ES-I3 (cell line): ENCODE results near the gene DYRK1B.
"Not testable (repeated sequence)": the region's sequence is repeated elsewhere in the genome, so short reads cannot be mapped to it uniquely, and the experiment has no call there.

ENCODE experiments used
- H3K36me3 ChIP-seq: 2 replicates; pipeline ENCODE4 v1.6.1; 2013; ENCODE audit warnings: mild to moderate bottlenecking, low read length, control low read depth, moderate library complexity; ENCODE audit not compliant: insufficient read depth
- H3K4me1 ChIP-seq: 2 replicates; pipeline ENCODE4 v1.6.1; 2013; ENCODE audit warnings: mild to moderate bottlenecking, control low read depth, low read length; ENCODE audit not compliant: insufficient read depth
- H3K9ac ChIP-seq: 2 replicates; pipeline ENCODE4 v1.6.1; 2013; ENCODE audit warnings: low read depth, mild to moderate bottlenecking, low read length, moderate library complexity
- H3K9me3 ChIP-seq: 2 replicates; pipeline ENCODE4 v1.6.1; 2013; ENCODE audit warnings: mild to moderate bottlenecking, low read length, moderate library complexity; ENCODE audit not compliant: control insufficient read depth, insufficient read depth

The DYRK1B gene

GRCh38 chr19:39833464-39834286, at the start of gene DYRK1B:
Gene DYRK1B, minus strand, starts transcription at chr19:39834162. Its CDS starts 2,295 bp downstream, at chr19:39831867.
- peak within 1 kb of the TSS; percentile 76 for H3K9ac ChIP-seq
- H3K36me3 ChIP-seq: peaks cover 20% of the 10 kb centered on the region
- no peaks in the 10 kb centered on the region for H3K4me1 ChIP-seq
- H3K9me3 ChIP-seq: no peaks in the 10 kb centered on the region

DNA sequence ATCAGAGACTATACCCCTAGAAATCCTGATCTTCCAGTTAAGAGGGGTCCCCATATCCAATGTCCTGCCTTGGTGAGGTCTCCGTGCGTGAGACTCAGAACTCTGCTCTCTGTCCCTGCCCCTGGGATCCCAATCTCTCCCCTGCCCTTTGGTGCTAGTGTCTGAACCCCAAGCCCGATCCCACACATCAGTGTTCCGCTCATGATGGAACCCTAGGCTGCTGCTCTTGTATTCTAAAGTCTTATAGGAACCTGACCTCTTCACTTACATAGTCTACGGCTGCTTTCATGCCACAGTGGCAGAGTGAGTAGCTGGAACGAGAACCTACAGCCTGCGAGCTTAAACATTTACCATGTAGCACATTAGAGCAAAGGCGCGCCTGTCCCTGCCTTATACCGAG, 48.7 kb upstream of the DYRK1B start:
- H3K36me3 ChIP-seq, H3K4me1 ChIP-seq: not testable (repeated sequence)

DNA sequence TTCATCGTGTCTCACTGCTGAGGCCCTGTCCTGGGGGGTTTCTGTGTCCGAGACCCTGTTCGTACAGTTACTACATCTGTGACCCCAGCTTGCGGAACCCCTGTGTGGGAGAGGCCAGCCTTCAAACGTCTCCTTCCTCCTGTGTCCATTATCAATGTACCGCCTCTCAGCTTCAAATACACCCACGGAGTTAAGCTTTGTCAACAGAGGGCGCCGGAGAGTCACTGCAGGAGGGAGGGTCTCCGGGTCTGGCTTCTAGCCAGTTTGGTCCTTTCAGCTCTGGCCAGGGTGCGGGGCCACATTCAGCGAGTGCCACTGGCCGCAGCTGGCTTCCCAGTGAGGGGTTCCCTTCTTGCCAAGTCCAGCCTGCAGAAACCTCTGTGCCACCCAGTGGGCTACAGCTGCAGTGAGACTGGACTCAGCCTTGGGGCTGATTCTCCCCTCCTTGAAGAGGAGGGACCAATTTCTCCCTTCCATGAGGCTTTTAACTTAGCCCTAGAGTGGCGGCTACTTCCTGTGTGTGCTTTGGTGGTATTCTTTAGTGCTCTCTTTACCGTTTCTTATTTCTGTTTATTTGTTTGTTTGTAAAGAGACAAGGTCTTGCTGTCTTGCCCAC, 47.6 kb upstream of the DYRK1B start:
- not testable (repeated sequence) for H3K9me3 ChIP-seq, H3K4me1 ChIP-seq, H3K9ac ChIP-seq, H3K36me3 ChIP-seq

More for the DNA sequence above, 48.7 kb upstream of the DYRK1B start:
- not testable (repeated sequence) for H3K9me3 ChIP-seq, H3K9ac ChIP-seq

DNA sequence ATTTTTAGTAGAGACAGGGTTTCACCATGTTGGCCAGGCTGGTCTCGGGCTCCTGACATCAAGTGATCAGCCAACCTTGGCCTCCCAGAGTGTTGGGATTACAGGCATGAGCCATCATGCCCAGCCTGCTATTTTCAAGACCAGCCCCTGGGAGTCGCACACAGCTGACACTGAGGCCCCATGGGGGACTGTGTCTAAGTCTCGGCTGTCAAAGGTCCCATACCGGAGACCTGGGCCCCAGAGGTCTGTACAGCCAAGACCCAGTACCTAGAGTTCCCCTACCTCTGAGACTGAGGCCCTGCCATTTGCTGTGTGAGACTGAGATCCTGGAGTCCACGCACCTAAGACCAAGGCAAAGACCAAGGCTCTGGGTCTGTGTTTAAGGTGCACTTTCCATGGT, 46.3 kb upstream of the DYRK1B start:
- not testable (repeated sequence) for H3K9me3 ChIP-seq, H3K9ac ChIP-seq, H3K36me3 ChIP-seq, H3K4me1 ChIP-seq

DNA sequence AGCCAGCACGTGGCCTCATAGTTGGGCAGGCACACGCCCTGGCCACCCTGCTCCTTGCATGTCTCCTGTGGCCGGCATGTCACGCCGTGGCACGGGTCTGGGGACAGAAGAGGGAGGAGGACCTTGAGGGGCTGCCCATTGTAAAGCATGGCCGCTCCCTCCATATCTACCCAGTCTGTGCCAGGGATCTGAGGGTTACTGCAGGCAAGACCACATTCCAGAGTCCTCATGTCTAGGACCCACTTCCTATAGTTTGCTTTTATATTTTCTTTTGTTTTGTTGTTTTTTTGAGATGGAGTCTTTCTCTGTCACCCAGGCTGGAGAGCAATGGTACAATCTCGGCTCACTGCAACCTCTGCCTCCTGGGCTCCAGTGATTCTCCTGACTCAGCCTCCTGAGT, 45.8 kb upstream of the DYRK1B start:
- H3K9ac ChIP-seq: not testable (repeated sequence)

GRCh38 chr19:39878866-39879265, 44.9 kb upstream of the DYRK1B start:
- H3K36me3 ChIP-seq, H3K9me3 ChIP-seq, H3K9ac ChIP-seq, H3K4me1 ChIP-seq: not testable (repeated sequence)

More for the DNA sequence above, 45.8 kb upstream of the DYRK1B start:
- H3K36me3 ChIP-seq, H3K9me3 ChIP-seq, H3K4me1 ChIP-seq: not testable (repeated sequence)

GRCh38 chr19:39878398-39878797, 44.4 kb upstream of the DYRK1B start:
- Histone ChIP-seq H3K36me3 (no peaks in the 10 kb centered on the region), H3K9ac (no peak overlapping the region), H3K4me1 (no peaks in the 10 kb centered on the region), H3K9me3 (no peaks in the 10 kb centered on the region)

- not testable (repeated sequence) for H3K9ac ChIP-seq, H3K4me1 ChIP-seq
Measured at GRCh38 chr19:39877982-39878381, 44.0 kb upstream of the DYRK1B start.

DNA sequence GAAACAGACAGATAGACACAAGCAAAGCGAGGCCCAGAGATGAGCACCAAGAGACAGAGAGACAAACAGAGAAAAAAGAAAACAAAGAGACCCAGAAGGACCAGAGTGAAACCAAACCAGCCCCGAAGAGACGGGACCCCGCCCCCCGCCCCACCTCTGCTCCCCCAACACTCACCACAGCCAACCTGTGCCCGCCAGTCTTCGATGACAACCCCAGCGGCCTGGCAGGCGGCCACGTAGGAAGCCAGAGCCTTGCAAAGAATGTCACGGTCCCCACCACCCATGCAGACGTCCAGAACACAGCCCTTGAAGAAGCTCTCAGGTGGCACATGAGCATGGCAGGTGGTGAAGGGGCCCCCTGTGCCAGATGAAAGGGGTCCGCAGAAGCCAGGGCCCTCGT, 43.5 kb upstream of the DYRK1B start:
- not testable (repeated sequence) for H3K9me3 ChIP-seq, H3K4me1 ChIP-seq, H3K36me3 ChIP-seq, H3K9ac ChIP-seq

More at GRCh38 chr19:39877982-39878381, 44.0 kb upstream of the DYRK1B start:
- H3K9me3 ChIP-seq, H3K36me3 ChIP-seq: not testable (repeated sequence)

DNA sequence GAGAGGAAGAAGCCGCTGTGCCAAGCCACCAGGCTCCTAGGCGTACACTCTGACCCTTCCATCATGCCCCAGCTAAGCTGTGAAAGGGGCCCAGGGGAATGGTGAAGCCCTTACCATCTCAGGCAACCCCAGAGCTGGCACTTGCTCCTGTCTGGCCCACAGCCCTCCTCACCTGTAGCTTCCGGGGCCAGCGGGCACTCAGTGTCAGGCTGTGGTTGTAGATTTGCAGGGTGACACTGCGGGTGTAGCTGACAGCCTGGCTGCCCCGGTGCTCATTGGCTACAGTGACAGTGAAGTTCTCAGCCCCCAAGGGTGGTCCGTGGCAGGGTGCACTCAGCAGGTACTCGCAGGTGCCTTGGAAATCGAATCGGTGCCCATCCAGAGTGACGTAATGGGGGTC, 42.5 kb upstream of the DYRK1B start:
- H3K4me1 ChIP-seq, H3K9ac ChIP-seq, H3K36me3 ChIP-seq, H3K9me3 ChIP-seq: not testable (repeated sequence)

- H3K4me1 ChIP-seq, H3K9me3 ChIP-seq, H3K36me3 ChIP-seq: not testable (repeated sequence)
- H3K9ac ChIP-seq: peak overlapping the region; percentile 20; the same call in 1 of the 2 replicates
Measured at GRCh38 chr19:39875401-39875864, 41.5 kb upstream of the DYRK1B start.

- Histone ChIP-seq H3K9me3 (no peaks in the 10 kb centered on the region), H3K4me1 (no peaks in the 10 kb centered on the region), H3K36me3 (no peaks in the 10 kb centered on the region), H3K9ac (no peak overlapping the region)
Measured at GRCh38 chr19:39874404-39874803, 40.4 kb upstream of the DYRK1B start.

- no peaks in the 10 kb centered on the region for H3K4me1 ChIP-seq
- H3K9ac ChIP-seq: no peak overlapping the region
- no peaks in the 10 kb centered on the region for H3K9me3 ChIP-seq
- no peaks in the 10 kb centered on the region for H3K36me3 ChIP-seq
Measured at GRCh38 chr19:39873385-39873784, 39.4 kb upstream of the DYRK1B start.

DNA sequence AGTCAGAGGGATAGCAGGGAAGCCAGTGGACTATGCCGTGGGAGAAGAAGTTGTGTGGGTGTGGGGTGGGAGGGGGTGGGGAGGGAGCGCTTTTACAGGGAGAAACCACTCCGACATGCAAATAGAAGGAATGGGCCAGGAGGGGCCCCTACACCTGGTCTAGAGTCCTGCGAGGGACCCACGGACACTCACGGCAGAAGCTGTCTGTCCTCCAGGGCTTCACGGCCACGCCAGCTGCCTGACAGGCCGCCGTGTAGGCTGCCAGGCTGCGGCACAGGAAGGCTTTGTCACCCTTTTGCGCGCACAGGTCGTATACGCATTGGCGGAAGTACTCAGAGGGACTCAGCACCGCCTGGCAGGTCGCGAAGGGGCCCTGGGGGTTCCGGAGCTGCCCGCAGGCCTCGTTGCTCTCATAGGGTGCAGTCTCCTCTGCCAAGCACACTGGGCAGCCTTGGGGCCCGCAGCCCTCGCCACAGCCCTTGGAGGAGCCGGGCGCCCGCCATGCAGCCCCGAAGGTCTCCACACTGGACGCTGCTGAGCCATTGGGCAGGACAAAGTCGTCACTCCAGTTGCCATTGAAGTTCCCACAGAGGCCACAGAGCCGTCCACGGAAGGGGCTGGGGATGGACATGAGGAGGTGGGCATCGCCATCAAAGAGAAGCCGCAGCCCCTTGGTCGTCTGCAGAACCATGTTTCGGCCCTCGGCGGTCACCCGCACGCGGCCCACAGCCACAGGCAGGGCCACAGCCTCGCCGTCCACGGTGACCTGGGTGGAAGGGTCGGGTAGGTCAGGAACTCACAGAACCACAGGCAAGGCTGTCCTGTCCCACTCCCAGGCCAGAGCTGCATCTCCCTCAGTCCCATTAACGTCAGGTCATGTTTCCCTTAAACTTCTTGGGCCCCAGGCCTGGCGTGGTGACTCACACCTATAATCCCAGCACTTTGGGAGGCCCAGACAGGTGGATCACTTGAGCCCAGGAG, 38.2 kb upstream of the DYRK1B start:
- Histone ChIP-seq H3K4me1 (no peaks in the 10 kb centered on the region), H3K9me3 (no peaks in the 10 kb centered on the region), H3K9ac (no peak overlapping the region), H3K36me3 (no peaks in the 10 kb centered on the region)
